OCI-LY1 (cell line): ENCODE results near the gene FRAS1.
"Not testable (repeated sequence)": the region's sequence is repeated elsewhere in the genome, so short reads cannot be mapped to it uniquely, and the experiment has no call there.

Experiments used
- H2AFZ ChIP-seq: fragments of 200-600 bp; sonication (generic), shearing (Covaris generic); 2 replicates; pipeline ENCODE4 v1.6.0; 2014; ENCODE audit warnings: antibody characterized with exemption, mild to moderate bottlenecking, low read length
- H3F3A ChIP-seq: fragments of 200-600 bp; sonication (generic), shearing (Covaris generic); 2 replicates; pipeline ENCODE4 v1.6.0; 2014; ENCODE audit warnings: mild to moderate bottlenecking, antibody characterized with exemption, low read length, moderate library complexity; ENCODE audit not compliant: insufficient read depth
- H3K27ac ChIP-seq: fragments of 200-600 bp; sonication (generic); 2 replicates; pipeline ENCODE4 v1.5.1; 2014; ENCODE audit warnings: low read length, mixed run types, mild to moderate bottlenecking, low read depth; ENCODE audit not compliant: poor library complexity, severe bottlenecking
- H3K27me3 ChIP-seq: fragments of 200-600 bp; sonication (generic); 2 replicates; pipeline ENCODE4 v1.6.0; 2014; ENCODE audit warnings: antibody characterized with exemption, mild to moderate bottlenecking, low read length, moderate library complexity; ENCODE audit not compliant: insufficient read depth
- H3K36me3 ChIP-seq: fragments of 200-600 bp; sonication (generic); 2 replicates; pipeline ENCODE4 v1.6.1; 2014; ENCODE audit warnings: mild to moderate bottlenecking, antibody characterized with exemption, low read length, moderate library complexity, mixed read lengths; ENCODE audit not compliant: insufficient read depth
- H3K4me1 ChIP-seq: fragments of 200-600 bp; sonication (generic); 2 replicates; pipeline ENCODE4 v1.5.1; 2014; ENCODE audit warnings: mild to moderate bottlenecking, low read length, moderate library complexity; ENCODE audit not compliant: insufficient read depth, severe bottlenecking
- H3K4me2 ChIP-seq: fragments of 200-600 bp; sonication (generic), shearing (Covaris generic); 2 replicates; pipeline ENCODE4 v1.6.1; 2014; ENCODE audit warnings: low read length
- H3K4me3 ChIP-seq: fragments of 200-600 bp; sonication (generic); 2 replicates; pipeline ENCODE4 v1.5.1; 2014; ENCODE audit warnings: low read length, low read depth, mild to moderate bottlenecking, mixed read lengths; ENCODE audit not compliant: poor library complexity, severe bottlenecking
- H3K79me2 ChIP-seq: fragments of 200-600 bp; shearing (Covaris generic); 2 replicates; pipeline ENCODE4 v1.6.1; 2016; ENCODE audit warnings: mixed run types, low read length, mixed read lengths; ENCODE audit not compliant: insufficient read depth
- H3K9ac ChIP-seq: fragments of 200-600 bp; sonication (generic), shearing (Covaris generic); 2 replicates; pipeline ENCODE4 v1.6.1; 2014; ENCODE audit warnings: mild to moderate bottlenecking, low read length, mixed read lengths
- H3K9me2 ChIP-seq: fragments of 200-600 bp; sonication (generic), shearing (Covaris generic); 2 replicates; pipeline ENCODE4 v1.6.1; 2014; ENCODE audit warnings: low read depth, mild to moderate bottlenecking, low read length, mixed read lengths
- H3K9me3 ChIP-seq: fragments of 200-600 bp; shearing (Covaris generic); 2 replicates; pipeline ENCODE4 v1.6.1; 2014; ENCODE audit warnings: low read length, mixed read lengths
- H4K20me1 ChIP-seq: fragments of 200-600 bp; sonication (generic), shearing (Covaris generic); 2 replicates; pipeline ENCODE4 v1.6.0; 2016; ENCODE audit warnings: mild to moderate bottlenecking, low read length; ENCODE audit not compliant: insufficient read depth
- CTCF ChIP-seq: fragments of 200-600 bp; sonication (generic), shearing (Covaris generic); IDR thresholded peaks from 2 replicates; pipeline ENCODE4 v1.5.1; 2017; ENCODE audit warnings: mild to moderate bottlenecking, antibody characterized with exemption, low read length, moderate library complexity, mixed read lengths
- EZH2 ChIP-seq: fragments of 200-600 bp; sonication (generic), shearing (Covaris generic); IDR thresholded peaks from 2 replicates; pipeline ENCODE4 v1.8.0; 2017; ENCODE audit warnings: borderline replicate concordance, mixed run types, mild to moderate bottlenecking, antibody characterized with exemption, low read length, moderate library complexity, mixed read lengths

Gene FRAS1

GRCh38 chr4:78323439-78323838 lies 266.3 kb downstream of the FRAS1 start:
- Histone ChIP-seq H3K4me1 (no peaks in the 10 kb centered on the region), H3K27me3 (no peaks in the 10 kb centered on the region), H3K79me2 (no peaks in the 10 kb centered on the region), H4K20me1 (no peaks in the 10 kb centered on the region), H2AFZ (no peak overlapping the region), H3K9ac (no peak overlapping the region), H3K4me2 (no peak overlapping the region), H3F3A (no peaks in the 10 kb centered on the region), H3K9me3 (no peaks in the 10 kb centered on the region), H3K36me3 (no peaks in the 10 kb centered on the region), H3K27ac (no peak overlapping the region), H3K4me3 (no peak overlapping the region), H3K9me2 (no peaks in the 10 kb centered on the region)
- TF ChIP-seq CTCF = no peak

GRCh38 chr4:78324625-78325024 lies 267.5 kb downstream of the FRAS1 start:
- no peak for TF ChIP-seq CTCF
- TF ChIP-seq EZH2 = no peak
- H3K36me3 ChIP-seq = no peaks in the 10 kb centered on the region
- H4K20me1 ChIP-seq = no peaks in the 10 kb centered on the region
- H3K27ac ChIP-seq = no peak overlapping the region
- H3F3A ChIP-seq = no peaks in the 10 kb centered on the region
- no peak overlapping the region for H3K4me2 ChIP-seq
- no peaks in the 10 kb centered on the region for H3K9me3 ChIP-seq
- H3K79me2 ChIP-seq = no peaks in the 10 kb centered on the region
- no peaks in the 10 kb centered on the region for H3K4me1 ChIP-seq
- no peak overlapping the region for H3K9ac ChIP-seq
- H3K9me2 ChIP-seq = no peaks in the 10 kb centered on the region
- H3K27me3 ChIP-seq = no peaks in the 10 kb centered on the region
- no peak overlapping the region for H2AFZ ChIP-seq
- no peak overlapping the region for H3K4me3 ChIP-seq

- TF ChIP-seq EZH2 (no peak), CTCF (no peak)
- no peaks in the 10 kb centered on the region for H3K27me3 ChIP-seq
Measured at GRCh38 chr4:78325271-78326157, 268.4 kb downstream of the FRAS1 start.

GRCh38 chr4:78328591-78328990 lies 271.5 kb downstream of the FRAS1 start:
- not testable (repeated sequence) for H3F3A ChIP-seq, H4K20me1 ChIP-seq, H3K27me3 ChIP-seq, H3K9me2 ChIP-seq, H2AFZ ChIP-seq, H3K9me3 ChIP-seq, H3K36me3 ChIP-seq, H3K4me1 ChIP-seq, H3K4me2 ChIP-seq, H3K9ac ChIP-seq, H3K79me2 ChIP-seq, H3K4me3 ChIP-seq, H3K27ac ChIP-seq

More at GRCh38 chr4:78325271-78326157, 268.4 kb downstream of the FRAS1 start:
- Histone ChIP-seq H3K9ac (no peak overlapping the region), H3K4me2 (no peak overlapping the region), H4K20me1 (no peaks in the 10 kb centered on the region), H3K79me2 (no peaks in the 10 kb centered on the region), H3F3A (no peaks in the 10 kb centered on the region), H3K9me3 (no peaks in the 10 kb centered on the region), H2AFZ (no peak overlapping the region), H3K4me1 (no peaks in the 10 kb centered on the region), H3K27ac (no peak overlapping the region), H3K36me3 (no peaks in the 10 kb centered on the region), H3K9me2 (no peaks in the 10 kb centered on the region), H3K4me3 (no peak overlapping the region)
